AG04450 (cell line): Measurements from ENCODE around the gene TERF2IP. TPM values are rescaled to one million over a fixed set of nuclear protein-coding genes. Genes with fewer than 3 reads are reported as not detected.

Source experiments
- CTCF ChIA-PET: fragments of 300-600, 350-600 bp; formaldehyde crosslinking; extraction: SDS; loops from one replicate; lab custom pipeline; 2022; ENCODE audit warnings: antibody characterized with exemption, inconsistent platforms; lab: Charles Lee
- POLR2A ChIA-PET: fragments of 350-600 bp; formaldehyde crosslinking; extraction: SDS; loops from one replicate; lab custom pipeline; 2021; ENCODE audit warnings: antibody characterized with exemption, inconsistent platforms; lab: Yijun Ruan, JAX
- DNase-seq: peaks from one replicate; pipeline ENCODE4 v3.0.0-alpha.2; 2011; ENCODE audit warnings: low read depth, low spot score
- H3K27ac ChIP-seq: one replicate; pipeline ENCODE4 v1.5.1; 2012; ENCODE audit warnings: low read depth, low read length, control low read depth
- H3K27me3 ChIP-seq: one replicate; pipeline ENCODE4 v1.6.0; 2012; ENCODE audit warnings: low read length; ENCODE audit not compliant: control insufficient read depth, insufficient read depth
- H3K4me3 ChIP-seq: 2 replicates; pipeline ENCODE4 v1.5.1; 2011; ENCODE audit warnings: mild to moderate bottlenecking, low read depth, low read length, control low read depth
- H3K9me3 ChIP-seq: 2 replicates; pipeline ENCODE4 v1.5.1; 2012; ENCODE audit warnings: low read length; ENCODE audit not compliant: control insufficient read depth, insufficient read depth
- CTCF ChIP-seq: IDR thresholded peaks from 2 replicates; pipeline ENCODE4 v1.5.1; 2011; ENCODE audit warnings: low read depth, low read length, control low read depth, inconsistent platforms
- polyA plus RNA-seq: library from polyadenylated mRNA; depleted of rRNA; stranded (reverse); fragments of >200 nt; gene quantifications from 2 replicates; pipeline ENCODE4 v1.2.3, GENCODE V29; 2011

Gene TERF2IP
- polyA plus RNA-seq, 1 experiment: 59.5 TPM

GRCh38 chr16:75614066-75614897 is 33.3 kb upstream of the TERF2IP start:
- ChIA-PET CTCF (interaction anchor here (1.3 to 2.1 kb wide), 2 partner anchors 142 to 149 kb away, joined by 3 to 10 read pairs; no protein-coding TSS in a partner anchor), POLR2A (no interaction called here)
- DNase-seq: no peak
- Histone ChIP-seq H3K27me3 (no peaks in the 10 kb centered on the region), H3K4me3 (no peak overlapping the region), H3K27ac (no peak overlapping the region), H3K9me3 (no peaks in the 10 kb centered on the region)
- no peak for TF ChIP-seq CTCF

GRCh38 chr16:75615619-75616018 is 32.0 kb upstream of the TERF2IP start:
- Histone ChIP-seq H3K27ac (no peak overlapping the region), H3K27me3 (no peaks in the 10 kb centered on the region), H3K9me3 (no peaks in the 10 kb centered on the region), H3K4me3 (no peak overlapping the region)
- no peak for TF ChIP-seq CTCF
- CTCF ChIA-PET: interaction anchor here (0.6 to 2.1 kb wide), 5 partner anchors 9 to 210 kb away, joined by 3 to 10 read pairs (median 4); no protein-coding TSS in a partner anchor
- POLR2A ChIA-PET: interaction anchor here (0.6 kb wide), 1 partner anchor 9 kb away, joined by 6 read pairs; no protein-coding TSS in a partner anchor
- no peak for DNase-seq

GRCh38 chr16:75616521-75617010 is 31.0 kb upstream of the TERF2IP start:
- ChIA-PET CTCF (interaction anchor here (0.6 to 2.1 kb wide), 3 partner anchors 147 to 186 kb away, joined by 4 to 10 read pairs (median 4); no protein-coding TSS in a partner anchor), POLR2A (no interaction called here)
- Histone ChIP-seq H3K4me3 (no peak overlapping the region), H3K9me3 (no peaks in the 10 kb centered on the region), H3K27me3 (no peaks in the 10 kb centered on the region), H3K27ac (no peak overlapping the region)
- no peak for TF ChIP-seq CTCF
- no peak for DNase-seq

GRCh38 chr16:75617121-75617520 is 30.5 kb upstream of the TERF2IP start:
- H3K9me3 ChIP-seq: no peaks in the 10 kb centered on the region
- ChIA-PET POLR2A (no interaction called here), CTCF (interaction anchor here (1.7 to 3.1 kb wide), 2 partner anchors 147 to 152 kb away, joined by 4 to 19 read pairs; no protein-coding TSS in a partner anchor)
- no peak overlapping the region for H3K4me3 ChIP-seq
- no peaks in the 10 kb centered on the region for H3K27me3 ChIP-seq
- no peak for DNase-seq
- H3K27ac ChIP-seq: no peak overlapping the region
- TF ChIP-seq CTCF: no peak

GRCh38 chr16:75618780-75619179 is 28.8 kb upstream of the TERF2IP start:
- Histone ChIP-seq H3K9me3 (no peaks in the 10 kb centered on the region; the same call in 1 of the 2 replicates), H3K27ac (no peak overlapping the region), H3K4me3 (no peak overlapping the region), H3K27me3 (no peaks in the 10 kb centered on the region)
- DNase-seq: no peak
- TF ChIP-seq CTCF: no peak
- ChIA-PET POLR2A (no interaction called here), CTCF (interaction anchor here (1.0 to 3.1 kb wide), 3 partner anchors 101 to 154 kb away, joined by 3 to 19 read pairs (median 4); no protein-coding TSS in a partner anchor)
